Measurements from ENCODE around the gene RNF14.

- no peak for TF ChIP-seq ZFX (IDR thresholded peaks at IDR 0.05; ENCODE audit: borderline replicate concordance)
- TF ChIP-seq CTCF (IDR thresholded peaks at IDR 0.05) = no peak
These were observed 37.7 kb downstream of the RNF14 start for GRCh38 chr5:142006363-142007236.
